ENCODE measurements around the gene KRTAP12-2.

- no peak for TF ChIP-seq POLR2A (IDR thresholded peaks at IDR 0.05)
- TF ChIP-seq CTCF (IDR thresholded peaks at IDR 0.05): no peak
Measured at GRCh38 chr21:44712203-44713028, 45.7 kb upstream of the KRTAP12-2 start.

All from esophagus squamous epithelium (tissue), 4 donors.